ENCODE results near the gene TMEM131. TPM values are rescaled to one million over a fixed set of nuclear protein-coding genes. Genes with fewer than 3 reads are reported as not detected.

TMEM131 gene
- total RNA-seq, 6 donors from 2014 or later, result 30.5 to 67.5 (median 39.7) TPM

GRCh38 chr2:98037666-98038336 is 42.1 kb upstream of the TMEM131 start:
- H3K36me3 ChIP-seq, result no peaks in the 10 kb centered on the region
- ATAC-seq (ENCODE audit: low FRiP score in 2 of 2) (no peak), DNase-seq (no peak)
- no peaks in the 10 kb centered on the region for H3K9me3 ChIP-seq
- no peak for TF ChIP-seq POLR2A (IDR thresholded peaks at IDR 0.05)
- TF ChIP-seq EP300 (IDR thresholded peaks at IDR 0.05), result no peak
- TF ChIP-seq POLR2AphosphoS5 (IDR thresholded peaks at IDR 0.05), result no peak
- TF ChIP-seq CTCF (IDR thresholded peaks at IDR 0.05), result no peak
- no peak overlapping the region for H3K27ac ChIP-seq
- H3K4me3 ChIP-seq, result no peak overlapping the region
- whole genome bisulfite sequencing, 2 donors, result 78 to 86% methylated on average over 2 of the region's 2 CpGs
- no peaks in the 10 kb centered on the region for H3K27me3 ChIP-seq
- no peaks in the 10 kb centered on the region for H3K4me1 ChIP-seq

- H3K4me3 ChIP-seq, result no peak overlapping the region
- H3K4me1 ChIP-seq, result no peaks in the 10 kb centered on the region
- no peak for TF ChIP-seq POLR2A (IDR thresholded peaks at IDR 0.05)
- TF ChIP-seq POLR2AphosphoS5 (IDR thresholded peaks at IDR 0.05), result no peak
- TF ChIP-seq CTCF (IDR thresholded peaks at IDR 0.05), result no peak
- no peak for TF ChIP-seq EP300 (IDR thresholded peaks at IDR 0.05)
- no peak for ATAC-seq (ENCODE audit: low FRiP score in 2 of 2)
- DNase-seq, result no peak
- no peaks in the 10 kb centered on the region for H3K27me3 ChIP-seq
- 55 to 65% methylated on average over 2 of the region's 2 CpGs for WGBS, 2 donors
- no peak overlapping the region for H3K27ac ChIP-seq
- no peaks in the 10 kb centered on the region for H3K36me3 ChIP-seq
- H3K9me3 ChIP-seq, result no peaks in the 10 kb centered on the region
Observed at GRCh38 chr2:98037206-98037605, 41.5 kb upstream of the TMEM131 start.

GRCh38 chr2:98036349-98037000 is 40.7 kb upstream of the TMEM131 start:
- peak in 1 of 2 donors; percentile 30 for ATAC-seq (ENCODE audit: low FRiP score in 2 of 2)
- H3K9me3 ChIP-seq, result no peaks in the 10 kb centered on the region
- H3K36me3 ChIP-seq, result no peaks in the 10 kb centered on the region
- H3K4me1 ChIP-seq, result no peaks in the 10 kb centered on the region
- H3K27ac ChIP-seq, result no peak overlapping the region
- peak in 1 of 2 donors; percentile 43 for DNase-seq
- TF ChIP-seq POLR2A (IDR thresholded peaks at IDR 0.05) (no peak), POLR2AphosphoS5 (IDR thresholded peaks at IDR 0.05) (no peak), EP300 (IDR thresholded peaks at IDR 0.05) (no peak)
- no peak overlapping the region for H3K4me3 ChIP-seq
- H3K27me3 ChIP-seq, result no peaks in the 10 kb centered on the region
- WGBS, 2 donors, result 58 to 87% methylated on average over 4 to 8 of the region's 8 CpGs

GRCh38 chr2:98034745-98035144 is 39.0 kb upstream of the TMEM131 start:
- Histone ChIP-seq H3K27ac (no peak overlapping the region), H3K4me1 (no peaks in the 10 kb centered on the region), H3K36me3 (no peaks in the 10 kb centered on the region), H3K4me3 (no peak overlapping the region), H3K27me3 (no peaks in the 10 kb centered on the region), H3K9me3 (no peaks in the 10 kb centered on the region)
- WGBS, 2 donors, result 83 to 86% methylated on average over 14 of the region's 14 CpGs
- DNase-seq, result no peak
- no peak for ATAC-seq (ENCODE audit: low FRiP score in 2 of 2)
- TF ChIP-seq POLR2AphosphoS5 (IDR thresholded peaks at IDR 0.05) (no peak), POLR2A (IDR thresholded peaks at IDR 0.05) (no peak), EP300 (IDR thresholded peaks at IDR 0.05) (no peak), CTCF (IDR thresholded peaks at IDR 0.05) (no peak)

- Histone ChIP-seq H3K36me3 (no peaks in the 10 kb centered on the region), H3K9me3 (no peaks in the 10 kb centered on the region), H3K27me3 (no peaks in the 10 kb centered on the region), H3K4me1 (peaks cover 0 to 4% (median 0%) of the 10 kb centered on the region in 4 donors), H3K4me3 (no peak overlapping the region), H3K27ac (no peak overlapping the region)
- ATAC-seq (ENCODE audit: low FRiP score in 2 of 2) (no peak), DNase-seq (no peak)
- no peak for TF ChIP-seq POLR2A (IDR thresholded peaks at IDR 0.05)
- TF ChIP-seq POLR2AphosphoS5 (IDR thresholded peaks at IDR 0.05), result no peak
- 80 to 84% methylated on average over 2 of the region's 2 CpGs for WGBS, 2 donors
Observed at GRCh38 chr2:98032086-98032485, 36.3 kb upstream of the TMEM131 start.

All from upper lobe of left lung (tissue), 6 donors.